K562 (cell line): ENCODE measurements around the gene TMEM60. TPM values are rescaled to one million over a fixed set of nuclear protein-coding genes. Genes with fewer than 3 reads are reported as not detected.

Experiments used
- ARNT ChIP-seq, 2 experiments: fragments of 450-650 bp; IDR thresholded peaks; 2 replicates each; pipeline ENCODE4 v1.6.1; 2016; ENCODE audit warnings: mild to moderate bottlenecking in 1 of 2
- CCNT2 ChIP-seq: IDR thresholded peaks from 2 replicates; pipeline ENCODE4 v1.6.1; 2011; ENCODE audit warnings: borderline replicate concordance, low read depth, mild to moderate bottlenecking, moderate library complexity, mixed read lengths, low read length; ENCODE audit not compliant: insufficient read length; ENCODE audit errors: extremely low read depth
- CHD4 ChIP-seq: fragments of 200-600 bp; sonication (generic); IDR thresholded peaks from 3 replicates; pipeline ENCODE4 v1.6.1; 2012; ENCODE audit warnings: low read depth, mild to moderate bottlenecking, mixed read lengths, low read length, inconsistent platforms; ENCODE audit not compliant: insufficient read depth, insufficient replicate concordance, poor library complexity, severe bottlenecking
- CLOCK ChIP-seq: fragments of 250-450 bp; sonication (Bioruptor Pico); IDR thresholded peaks from 2 replicates; pipeline ENCODE4 v1.4.0; 2020; ENCODE audit warnings: mild to moderate bottlenecking, moderate library complexity, borderline replicate concordance
- E2F4 ChIP-seq: sonication (generic); formaldehyde crosslinking; IDR thresholded peaks from 2 replicates; pipeline ENCODE4 v1.8.0; 2022; ENCODE audit warnings: mild to moderate bottlenecking, low read depth, missing genetic modification reagents
- GATAD2A ChIP-seq: fragments of 450-650 bp; IDR thresholded peaks from 2 replicates; pipeline ENCODE4 v1.6.1; 2017
- GMEB1 ChIP-seq: fragments of 250-450 bp; sonication (Bioruptor Pico); IDR thresholded peaks from 2 replicates; pipeline ENCODE4 v1.4.0; 2020; ENCODE audit warnings: mild to moderate bottlenecking
- HNRNPK ChIP-seq: fragments of 200-400 bp; formaldehyde crosslinking; IDR thresholded peaks from one replicate; pipeline ENCODE4 v1.6.1; 2018; ENCODE audit warnings: mild to moderate bottlenecking, low read depth, low read length; ENCODE audit not compliant: poor library complexity, severe bottlenecking
- MCM3 ChIP-seq: fragments of 450-650 bp; IDR thresholded peaks from 2 replicates; pipeline ENCODE4 v1.6.1; 2016
- MXI1 ChIP-seq: IDR thresholded peaks from 2 replicates; pipeline ENCODE4 v1.6.1; 2011; ENCODE audit warnings: low read depth, mild to moderate bottlenecking, improper control_type of control experiment, low read length
- NR0B1 ChIP-seq: fragments of 450-650 bp; IDR thresholded peaks from one replicate; pipeline ENCODE4 v1.6.1; 2018; ENCODE audit warnings: mild to moderate bottlenecking, moderate library complexity; ENCODE audit not compliant: partially characterized antibody
- PHF20 ChIP-seq: fragments of 450-650 bp; IDR thresholded peaks from 2 replicates; pipeline ENCODE4 v1.6.1; 2018; ENCODE audit not compliant: partially characterized antibody
- PHF8 ChIP-seq: fragments of 200-600 bp; sonication (generic); IDR thresholded peaks from 2 replicates; pipeline ENCODE4 v1.6.1; 2012; ENCODE audit warnings: mixed run types, mild to moderate bottlenecking, inconsistent platforms, low read length, moderate library complexity, borderline replicate concordance
- PPARD ChIP-seq: fragments of 250-450 bp; sonication (Bioruptor Pico); IDR thresholded peaks from 2 replicates; pipeline ENCODE4 v1.8.0; 2022; ENCODE audit warnings: inconsistent platforms, mild to moderate bottlenecking, moderate library complexity
- SNRNP70 ChIP-seq: fragments of 200-400 bp; formaldehyde crosslinking; optimal IDR thresholded peaks from 2 replicates; pipeline ENCODE3; 2017; ENCODE audit warnings: low read depth, low read length
- ZC3H4 ChIP-seq: sonication (generic); formaldehyde crosslinking; IDR thresholded peaks from 2 replicates; pipeline ENCODE4 v1.9.0; 2021; ENCODE audit warnings: missing genetic modification reagents, borderline replicate concordance
- ZNF75A ChIP-seq: fragments of 450-650 bp; formaldehyde crosslinking; IDR thresholded peaks from 2 replicates; pipeline ENCODE4 v1.4.0; 2020; ENCODE audit warnings: mild to moderate bottlenecking
- polyA plus RNA-seq, 8 experiments: library from polyadenylated mRNA; depleted of rRNA in 4 of 8; stranded (reverse) in 5 of 8; unstranded in 3 of 8; fragments of >200 nt; fragmentation: Nextera tagmentation in 2 of 8; fragmentation: Illumina TruSeq in 1 of 8; extraction: Ambion mirVana in 2 of 8; extraction: Trizol in 1 of 8; gene quantifications; 2 replicates each; pipeline versions ENCODE4 v1.2.1 to v1.2.3, GENCODE V29; 2011 to 2014; ENCODE audit warnings: inconsistent platforms in 1 of 8, missing spikeins in 1 of 8
- total RNA-seq, 7 experiments: library from RNA; depleted of rRNA in 6 of 7; stranded (reverse); fragments of >200 nt in 6 of 7; fragmentation: Illumina TruSeq in 2 of 7; extraction: Trizol in 2 of 7; gene quantifications; 2 replicates each; pipeline versions ENCODE4 v1.2.1 to v1.2.3, GENCODE V29; 2011 to 2021; ENCODE audit warnings: low replicate concordance in 1 of 7

Gene TMEM60
- total and polyA plus RNA-seq, 9 of the 15 experiments (the other 6 are each of a cell fraction or from before 2014, with no cell fraction given): 12.5 to 140 (median 38.4) TPM

GRCh38 chr7:77799078-77799964 is 1.1 kb upstream of the TMEM60 start (continued):
- TF ChIP-seq CLOCK (CRISPR knock-in tag): no peak
- no peak for TF ChIP-seq GMEB1 (CRISPR knock-in tag)
- TF ChIP-seq E2F4 (CRISPR knock-in tag): no peak
- TF ChIP-seq CCNT2: peak; percentile 29
- TF ChIP-seq PHF8: peak; percentile 34
- no peak for TF ChIP-seq GATAD2A
- peak; percentile 48 for TF ChIP-seq MXI1
- TF ChIP-seq SNRNP70: peak; percentile 39
- no peak for TF ChIP-seq PPARD (CRISPR knock-in tag)
- no peak for TF ChIP-seq CHD4
- no peak for TF ChIP-seq NR0B1
- peak; percentile 65; the same call in 1 of the 2 replicates for TF ChIP-seq ZC3H4 (CRISPR knock-in tag)
- TF ChIP-seq HNRNPK: no peak
- TF ChIP-seq PHF20: peak; percentile 3
- no peak for TF ChIP-seq ZNF75A (CRISPR knock-in tag)
- 0 out of 4 replicates have a peak, but pooled peaks of 1 of the 2 experiments have one; percentile 8 for TF ChIP-seq ARNT (IDR thresholded peaks at IDR 0.05)
- TF ChIP-seq MCM3: no peak
